Stimulated activated CD4-positive, alpha-beta T cell treated with anti-CD3 and anti-CD28 coated beads, Interleukin-4, amount 100 ng/mL, for 48 hours (primary cell): ENCODE results near the gene EPB41L2.
A peak's percentile ranks its signal among the peaks of the same experiment; 100 is the strongest.

ENCODE experiments used
- DNase-seq, 2 donors: peaks; one replicate each; pipeline ENCODE4 v3.0.0-alpha.2; 2020; ENCODE audit warnings: low read depth in 2 of 2

Gene EPB41L2

GRCh38 chr6:130908958-130909357 is 154.1 kb downstream of the EPB41L2 start:
- DNase-seq, result no peak

GRCh38 chr6:130908188-130908587 is 154.9 kb downstream of the EPB41L2 start:
- DNase-seq, result no peak

- DNase-seq, result no peak
Measured at GRCh38 chr6:130907687-130908086, 155.4 kb downstream of the EPB41L2 start.

- no peak for DNase-seq
Measured at GRCh38 chr6:130906736-130907381, 156.2 kb downstream of the EPB41L2 start.

GRCh38 chr6:130903602-130904001 is 159.4 kb downstream of the EPB41L2 start:
- no peak for DNase-seq

GRCh38 chr6:130903007-130903406 is 160.0 kb downstream of the EPB41L2 start:
- no peak for DNase-seq

- DNase-seq, result no peak
Measured at GRCh38 chr6:130900913-130901312, 162.1 kb downstream of the EPB41L2 start.

GRCh38 chr6:130896249-130896648 is 166.8 kb downstream of the EPB41L2 start:
- DNase-seq, result no peak

GRCh38 chr6:130895516-130895915 is 167.5 kb downstream of the EPB41L2 start:
- no peak for DNase-seq

- no peak for DNase-seq
Measured at GRCh38 chr6:130893766-130894165, 169.3 kb downstream of the EPB41L2 start.

GRCh38 chr6:130893277-130893676 is 169.8 kb downstream of the EPB41L2 start:
- no peak for DNase-seq

GRCh38 chr6:130890521-130890971 is 172.5 kb downstream of the EPB41L2 start:
- DNase-seq, result no peak

- no peak for DNase-seq
Measured at GRCh38 chr6:130889423-130889822, 173.6 kb downstream of the EPB41L2 start.

- no peak for DNase-seq
Measured at GRCh38 chr6:130888246-130888645, 174.8 kb downstream of the EPB41L2 start.

- DNase-seq, result no peak
Measured at GRCh38 chr6:130886966-130887365, 176.1 kb downstream of the EPB41L2 start.

- peak; percentile 44 to 58 for DNase-seq
Measured at GRCh38 chr6:130885392-130886192, 177.5 kb downstream of the EPB41L2 start.

GRCh38 chr6:130882370-130882769 is 180.7 kb downstream of the EPB41L2 start:
- DNase-seq, result no peak

- no peak for DNase-seq
Measured at GRCh38 chr6:130879826-130880225, 183.2 kb downstream of the EPB41L2 start.

GRCh38 chr6:130873746-130874145 is 189.3 kb downstream of the EPB41L2 start:
- no peak for DNase-seq

GRCh38 chr6:130872250-130873095 is 190.6 kb downstream of the EPB41L2 start:
- DNase-seq, result peak; percentile 45 to 74

GRCh38 chr6:130870179-130870880 is 192.7 kb downstream of the EPB41L2 start:
- no peak for DNase-seq

- DNase-seq, result no peak
Measured at GRCh38 chr6:130869681-130870080, 193.4 kb downstream of the EPB41L2 start.
